K562 (cell line): ENCODE measurements around the gene SLC38A11. TPM values are rescaled to one million over a fixed set of nuclear protein-coding genes. Genes with fewer than 3 reads are reported as not detected.

Source experiments
- ATAC-seq: fragments of 200-7000 bp; cut with Tn5 transposase; 3 replicates; pipeline ENCODE4 v1.9.1; 2020; ENCODE audit warnings: moderate library complexity
- BruUV-seq: library from RNA; stranded (reverse); fragments of 400-500 nt; replicated peaks from 2 replicates; lab custom pipeline; 2021; lab: Mats Ljungman, UMichigan
- CTCF ChIA-PET: fragments of 300-600 bp; formaldehyde crosslinking; extraction: SDS; loops from one replicate; lab custom pipeline; 2021; ENCODE audit warnings: low intra/inter-chr PET ratio; lab: Yijun Ruan, JAX
- POLR2A ChIA-PET: fragments of 300-600, 350-650 bp; sonication (Branson Sonifier 250); formaldehyde crosslinking; extraction: SDS; loops from one replicate; lab custom pipeline; 2021; ENCODE audit warnings: antibody characterized with exemption, inconsistent platforms; lab: Yijun Ruan, JAX
- DNase-seq, 4 experiments: peaks; one replicate each; pipeline versions ENCODE4 v3.0.0 to v3.0.0-alpha.2; 2011 to 2018; ENCODE audit warnings: low spot score in 3 of 4, mixed read lengths in 3 of 4; ENCODE audit errors: extremely low read depth in 1 of 4
- FAIRE-seq: peaks from 2 replicates; lab custom pipeline; 2011; peaks lifted over from hg19 to GRCh38; lab: Jason Lieb, UNC
- H2AFZ ChIP-seq: 2 replicates; pipeline ENCODE4 v1.6.0; 2011; ENCODE audit warnings: low read depth, low read length, control low read depth, inconsistent platforms
- H3K27ac ChIP-seq: fragments of 200-600 bp; 3 replicates; pipeline ENCODE4 v1.8.0; 2011; ENCODE audit warnings: low read depth, mild to moderate bottlenecking, control low read depth, inconsistent platforms, low read length, moderate library complexity, mixed read lengths; ENCODE audit errors: extremely low read depth
- H3K27me3 ChIP-seq, 2 experiments: fragments of 300-600 bp in 1 of 2; 2 replicates in 1 of 2; 3 replicates in 1 of 2; pipeline versions ENCODE4 v1.6.0 to v1.8.0; 2011; ENCODE audit warnings: inconsistent platforms in 2 of 2, low read length in 2 of 2, mild to moderate bottlenecking in 1 of 2, mixed read lengths in 1 of 2, moderate library complexity in 1 of 2; ENCODE audit not compliant: control insufficient read depth in 2 of 2, insufficient read depth in 2 of 2
- H3K36me3 ChIP-seq: fragments of 300-600 bp; 3 replicates; pipeline ENCODE4 v1.8.0; 2011; ENCODE audit warnings: mild to moderate bottlenecking, low read length, inconsistent platforms; ENCODE audit not compliant: control insufficient read depth, insufficient read depth
- H3K4me1 ChIP-seq, 2 experiments: fragments of 200-600 bp in 1 of 2; replicated peaks in 1 of 2; 2 replicates in 1 of 2; 3 replicates in 1 of 2; pipeline versions ENCODE4 v1.5.1 to v1.8.0; 2011; ENCODE audit warnings: inconsistent platforms in 2 of 2, low read length in 2 of 2, mild to moderate bottlenecking in 1 of 2, mixed read lengths in 1 of 2, moderate library complexity in 1 of 2; ENCODE audit not compliant: control insufficient read depth in 2 of 2, insufficient read depth in 2 of 2
- H3K4me2 ChIP-seq: 2 replicates; pipeline ENCODE4 v1.6.1; 2011; ENCODE audit warnings: low read length, control low read depth, inconsistent platforms, mixed read lengths; ENCODE audit not compliant: insufficient read depth
- H3K4me3 ChIP-seq: fragments of 200-600 bp; sonication (generic), shearing (Covaris generic); 2 replicates; pipeline ENCODE4 v1.5.1; 2016; ENCODE audit warnings: control low read depth, inconsistent platforms
- H3K79me2 ChIP-seq: fragments of 200-600 bp; 3 replicates; pipeline ENCODE4 v1.8.0; 2011; ENCODE audit warnings: low read length, inconsistent platforms; ENCODE audit not compliant: control insufficient read depth, insufficient read depth
- H3K9ac ChIP-seq, 2 experiments: 2 replicates each; pipeline versions ENCODE4 v1.6.0 to v1.6.1; 2011; ENCODE audit warnings: low read depth in 2 of 2, low read length in 2 of 2, control low read depth in 1 of 2, inconsistent platforms in 1 of 2, mild to moderate bottlenecking in 1 of 2, mixed read lengths in 1 of 2; ENCODE audit not compliant: insufficient read depth in 1 of 2
- H3K9me1 ChIP-seq: one replicate; pipeline ENCODE4 v1.6.0; 2011; ENCODE audit warnings: inconsistent platforms, mild to moderate bottlenecking, low read length, moderate library complexity; ENCODE audit not compliant: control insufficient read depth, insufficient read depth
- H3K9me3 ChIP-seq: replicated peaks from 2 replicates; pipeline ENCODE4 v1.5.1; 2011; ENCODE audit warnings: low read depth, low read length, inconsistent platforms; ENCODE audit not compliant: control insufficient read depth, insufficient read depth
- H4K20me1 ChIP-seq: replicated peaks from 2 replicates; pipeline ENCODE4 v1.6.1; 2011; ENCODE audit warnings: low read length, inconsistent platforms, mixed read lengths; ENCODE audit not compliant: control insufficient read depth, insufficient read depth
- KAT2B ChIP-seq: IDR thresholded peaks from one replicate; pipeline ENCODE4 v1.6.1; 2012; ENCODE audit warnings: low read depth, mild to moderate bottlenecking, control low read depth, inconsistent platforms, low read length, moderate library complexity
- POLR2AphosphoS5 ChIP-seq: IDR thresholded peaks from 2 replicates; pipeline ENCODE4 v1.6.1; 2011; ENCODE audit warnings: mild to moderate bottlenecking, low read depth, low read length, moderate library complexity; ENCODE audit not compliant: control insufficient read depth, insufficient read depth
- SPI1 ChIP-seq: IDR thresholded peaks from 2 replicates; pipeline ENCODE4 v1.6.1; 2011; ENCODE audit warnings: low read depth, low read length, control low read depth, borderline replicate concordance
- XRCC3 ChIP-seq: fragments of 450-650 bp; IDR thresholded peaks from 2 replicates; pipeline ENCODE4 v1.6.1; 2017; ENCODE audit warnings: mild to moderate bottlenecking, moderate library complexity
- ZNF134 ChIP-seq: fragments of 250-450 bp; sonication (Bioruptor Pico); conservative IDR thresholded peaks from 2 replicates; pipeline ENCODE4 v1.4.0; 2020
- ZNF212 ChIP-seq: fragments of 450-650 bp; formaldehyde crosslinking; IDR thresholded peaks from 2 replicates; pipeline ENCODE4 v1.4.0; 2020; ENCODE audit warnings: mild to moderate bottlenecking
- ZNF431 ChIP-seq: sonication (generic); formaldehyde crosslinking; IDR thresholded peaks from 2 replicates; pipeline ENCODE4 v1.8.0; 2022; ENCODE audit warnings: mild to moderate bottlenecking, missing genetic modification reagents
- WGBS: fragments of 100-300 bp; shearing (Covaris generic); methylation state at CpG from one replicate; pipeline ENCODE4 v1.1.6; 2016; ENCODE audit warnings: low coverage, mixed read lengths; ENCODE audit not compliant: insufficient coverage; ENCODE audit errors: missing lambda C conversion rate; 5-methylcytosine and 5-hydroxymethylcytosine counted together
- in situ Hi-C: fragments of 300-500 bp; cut with MboI; formaldehyde crosslinking; loops from 4 replicates; pipeline ENCODE4 v1.15.0; 2018; ENCODE audit warnings: inconsistent platforms, mixed read lengths
- intact Hi-C: fragments of 100-400 bp; cut with micrococcal nuclease; formaldehyde crosslinking; loops from 2 replicates; pipeline ENCODE4 v1.14.2; 2022
- polyA plus RNA-seq, 8 experiments: library from polyadenylated mRNA; depleted of rRNA in 4 of 8; stranded (reverse) in 5 of 8; unstranded in 3 of 8; fragments of >200 nt; fragmentation: Nextera tagmentation in 2 of 8; fragmentation: Illumina TruSeq in 1 of 8; extraction: Ambion mirVana in 2 of 8; extraction: Trizol in 1 of 8; gene quantifications; 2 replicates each; pipeline versions ENCODE4 v1.2.1 to v1.2.3, GENCODE V29; 2011 to 2014; ENCODE audit warnings: inconsistent platforms in 1 of 8, missing spikeins in 1 of 8
- total RNA-seq, 7 experiments: library from RNA; depleted of rRNA in 6 of 7; stranded (reverse); fragments of >200 nt in 6 of 7; fragmentation: Illumina TruSeq in 2 of 7; extraction: Trizol in 2 of 7; gene quantifications; 2 replicates each; pipeline versions ENCODE4 v1.2.1 to v1.2.3, GENCODE V29; 2011 to 2021; ENCODE audit warnings: low replicate concordance in 1 of 7
- TF ChIP-seq, protein P1 (sequence below): fragments of 250-450 bp; sonication (Bioruptor Pico); IDR thresholded peaks from 2 replicates; pipeline ENCODE4 v1.8.0; 2021; ENCODE audit warnings: moderate library complexity, mild to moderate bottlenecking, inconsistent platforms
- TF ChIP-seq, protein P2 (sequence below): sonication (generic); formaldehyde crosslinking; IDR thresholded peaks from 2 replicates; pipeline ENCODE4 v1.8.0; 2022; ENCODE audit warnings: mild to moderate bottlenecking, missing genetic modification reagents
- TF ChIP-seq, protein P3 (sequence below): IDR thresholded peaks from 3 replicates; pipeline ENCODE4 v1.6.1; 2011; ENCODE audit warnings: borderline replicate concordance, mild to moderate bottlenecking, moderate library complexity; ENCODE audit not compliant: insufficient read length; ENCODE audit errors: extremely low read depth
- TF ChIP-seq, protein P4 (sequence below): sonication (generic); IDR thresholded peaks from 2 replicates; pipeline ENCODE4 v1.6.1; 2016

SLC38A11 gene
- total and polyA plus RNA-seq, 9 of the 15 experiments (the other 6 are each of a cell fraction or from before 2014, with no cell fraction given): not detected

DNA sequence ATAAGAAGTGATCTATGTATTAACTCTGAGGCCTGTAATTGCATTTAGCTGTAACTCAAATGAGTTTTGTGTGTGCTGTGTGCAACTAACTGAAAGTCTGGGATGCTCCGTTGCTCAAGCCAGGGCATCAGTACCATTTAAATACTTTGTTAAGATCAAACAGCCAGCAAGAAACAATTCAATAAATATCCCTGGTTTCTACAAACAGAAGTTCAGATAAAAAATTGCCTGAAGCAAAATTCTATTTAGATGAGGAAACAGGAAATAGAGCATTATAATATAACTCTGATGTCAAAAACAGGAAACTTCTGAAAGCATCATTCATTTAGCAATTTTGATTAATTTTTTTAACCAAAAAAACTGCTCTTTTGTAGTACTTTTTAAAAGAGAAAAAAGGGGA lies 18.9 kb upstream of the SLC38A11 start:
- Histone ChIP-seq H3K27ac (no peak overlapping the region), H3K79me2 (no peaks in the 10 kb centered on the region), H3K27me3 (no peaks in the 10 kb centered on the region), H3K4me2 (no peak overlapping the region), H3K9me1 (no peaks in the 10 kb centered on the region), H2AFZ (no peak overlapping the region)
- intact Hi-C loops (no loop called here), in situ Hi-C loops (no loop called here)
- no peak for ATAC-seq
- TF ChIP-seq ZNF431 (CRISPR knock-in tag) (no peak), KAT2B (no peak), ZNF212 (no peak)
- TF ChIP-seq, protein P1, sequence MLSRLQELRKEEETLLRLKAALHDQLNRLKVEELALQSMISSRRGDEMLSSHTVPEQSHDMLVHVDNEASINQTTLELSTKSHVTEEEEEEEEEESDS (CRISPR knock-in tag): no peak
- TF ChIP-seq, protein P2, sequence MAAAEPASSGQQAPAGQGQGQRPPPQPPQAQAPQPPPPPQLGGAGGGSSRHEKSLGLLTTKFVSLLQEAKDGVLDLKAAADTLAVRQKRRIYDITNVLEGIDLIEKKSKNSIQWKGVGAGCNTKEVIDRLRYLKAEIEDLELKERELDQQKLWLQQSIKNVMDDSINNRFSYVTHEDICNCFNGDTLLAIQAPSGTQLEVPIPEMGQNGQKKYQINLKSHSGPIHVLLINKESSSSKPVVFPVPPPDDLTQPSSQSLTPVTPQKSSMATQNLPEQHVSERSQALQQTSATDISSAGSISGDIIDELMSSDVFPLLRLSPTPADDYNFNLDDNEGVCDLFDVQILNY: no peak
- TF ChIP-seq, all 486 proteins: peak for 0
- FAIRE-seq: no peak
- no peak for DNase-seq
- WGBS: 0% methylated on average over 1 of the region's 1 CpG
- H4K20me1 ChIP-seq: no peaks in the 10 kb centered on the region
- H3K9me3 ChIP-seq: no peaks in the 10 kb centered on the region
- ChIA-PET CTCF (no interaction called here), POLR2A (no interaction called here)
- BruUV-seq: no TSS peak
- no peaks in the 10 kb centered on the region for H3K36me3 ChIP-seq
- H3K4me1 ChIP-seq: no peaks in the 10 kb centered on the region
- no peak overlapping the region for H3K4me3 ChIP-seq
- H3K9ac ChIP-seq: no peak overlapping the region

DNA sequence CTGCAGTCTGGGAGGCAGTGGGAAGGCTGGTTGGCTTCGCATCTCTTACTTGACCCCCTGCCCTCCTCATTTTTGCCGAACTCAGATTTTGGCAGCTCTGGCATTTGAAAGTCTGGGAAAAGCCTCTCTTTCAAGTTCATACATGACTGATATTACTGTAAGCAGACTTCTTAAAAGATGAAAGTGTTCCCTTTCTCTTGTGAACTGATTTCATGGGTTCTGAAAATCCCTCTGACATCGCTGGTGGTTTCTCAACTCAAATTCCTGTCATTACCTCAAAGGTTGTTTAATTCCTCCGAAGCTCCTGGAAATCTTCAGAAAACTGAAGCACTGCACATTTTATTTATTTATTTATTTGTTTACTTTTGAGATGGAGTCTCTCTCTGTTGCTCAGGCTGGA lies 16.9 kb upstream of the SLC38A11 start:
- no peaks in the 10 kb centered on the region for H3K36me3 ChIP-seq
- in situ Hi-C loops: no loop called here
- no peaks in the 10 kb centered on the region for H4K20me1 ChIP-seq
- no peak overlapping the region for H3K4me3 ChIP-seq
- no peak for ATAC-seq
- H3K79me2 ChIP-seq: no peaks in the 10 kb centered on the region
- BruUV-seq: no TSS peak
- ChIA-PET CTCF (no interaction called here), POLR2A (no interaction called here)
- no peak for DNase-seq
- no peak for FAIRE-seq
- intact Hi-C loops: no loop called here
- H3K4me1 ChIP-seq: no peaks in the 10 kb centered on the region
- no peaks in the 10 kb centered on the region for H3K9me1 ChIP-seq
- no peak overlapping the region for H3K4me2 ChIP-seq
- H2AFZ ChIP-seq: no peak overlapping the region
- 2% methylated on average over 4 of the region's 4 CpGs for WGBS
- no peaks in the 10 kb centered on the region for H3K27me3 ChIP-seq
- H3K9me3 ChIP-seq: no peaks in the 10 kb centered on the region
- no peak overlapping the region for H3K27ac ChIP-seq
- H3K9ac ChIP-seq: no peak overlapping the region
- TF ChIP-seq SPI1 (no peak), ZNF134 (CRISPR knock-in tag) (no peak), POLR2AphosphoS5 (no peak), XRCC3 (no peak)
- TF ChIP-seq, protein P3, sequence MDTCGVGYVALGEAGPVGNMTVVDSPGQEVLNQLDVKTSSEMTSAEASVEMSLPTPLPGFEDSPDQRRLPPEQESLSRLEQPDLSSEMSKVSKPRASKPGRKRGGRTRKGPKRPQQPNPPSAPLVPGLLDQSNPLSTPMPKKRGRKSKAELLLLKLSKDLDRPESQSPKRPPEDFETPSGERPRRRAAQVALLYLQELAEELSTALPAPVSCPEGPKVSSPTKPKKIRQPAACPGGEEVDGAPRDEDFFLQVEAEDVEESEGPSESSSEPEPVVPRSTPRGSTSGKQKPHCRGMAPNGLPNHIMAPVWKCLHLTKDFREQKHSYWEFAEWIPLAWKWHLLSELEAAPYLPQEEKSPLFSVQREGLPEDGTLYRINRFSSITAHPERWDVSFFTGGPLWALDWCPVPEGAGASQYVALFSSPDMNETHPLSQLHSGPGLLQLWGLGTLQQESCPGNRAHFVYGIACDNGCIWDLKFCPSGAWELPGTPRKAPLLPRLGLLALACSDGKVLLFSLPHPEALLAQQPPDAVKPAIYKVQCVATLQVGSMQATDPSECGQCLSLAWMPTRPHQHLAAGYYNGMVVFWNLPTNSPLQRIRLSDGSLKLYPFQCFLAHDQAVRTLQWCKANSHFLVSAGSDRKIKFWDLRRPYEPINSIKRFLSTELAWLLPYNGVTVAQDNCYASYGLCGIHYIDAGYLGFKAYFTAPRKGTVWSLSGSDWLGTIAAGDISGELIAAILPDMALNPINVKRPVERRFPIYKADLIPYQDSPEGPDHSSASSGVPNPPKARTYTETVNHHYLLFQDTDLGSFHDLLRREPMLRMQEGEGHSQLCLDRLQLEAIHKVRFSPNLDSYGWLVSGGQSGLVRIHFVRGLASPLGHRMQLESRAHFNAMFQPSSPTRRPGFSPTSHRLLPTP: no peak
- TF ChIP-seq, protein P4, sequence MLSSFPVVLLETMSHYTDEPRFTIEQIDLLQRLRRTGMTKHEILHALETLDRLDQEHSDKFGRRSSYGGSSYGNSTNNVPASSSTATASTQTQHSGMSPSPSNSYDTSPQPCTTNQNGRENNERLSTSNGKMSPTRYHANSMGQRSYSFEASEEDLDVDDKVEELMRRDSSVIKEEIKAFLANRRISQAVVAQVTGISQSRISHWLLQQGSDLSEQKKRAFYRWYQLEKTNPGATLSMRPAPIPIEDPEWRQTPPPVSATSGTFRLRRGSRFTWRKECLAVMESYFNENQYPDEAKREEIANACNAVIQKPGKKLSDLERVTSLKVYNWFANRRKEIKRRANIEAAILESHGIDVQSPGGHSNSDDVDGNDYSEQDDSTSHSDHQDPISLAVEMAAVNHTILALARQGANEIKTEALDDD: no peak
